MCF 10A (cell line): ENCODE measurements around the gene LAYN. TPM values are rescaled to one million over a fixed set of nuclear protein-coding genes. Genes with fewer than 3 reads are reported as not detected.

Experiments used
- BruUV-seq: library from RNA; stranded (reverse); fragments of 400-500 nt; replicated peaks from 2 replicates; lab custom pipeline; 2021; lab: Mats Ljungman, UMichigan
- CTCF ChIA-PET: fragments of 300-600 bp; sonication (Branson Sonifier 250); formaldehyde crosslinking; extraction: SDS; loops from one replicate; lab custom pipeline; 2021; ENCODE audit warnings: antibody characterized with exemption, inconsistent platforms; lab: Yijun Ruan, JAX
- POLR2A ChIA-PET: fragments of 300-600, 350-650 bp; sonication (Branson Sonifier 250); formaldehyde crosslinking; extraction: SDS; loops from one replicate; lab custom pipeline; 2020; ENCODE audit warnings: antibody characterized with exemption, inconsistent platforms; lab: Yijun Ruan, JAX
- DNase-seq: peaks from one replicate; pipeline ENCODE4 v3.0.0-alpha.2; 2018; ENCODE audit not compliant: unreplicated experiment
- H3K27ac Mint-ChIP-seq: one replicate; pipeline ENCODE4 v1.8.0; 2022; ENCODE audit warnings: mild to moderate bottlenecking, low read depth, mixed read lengths; ENCODE audit not compliant: unreplicated experiment
- H3K27me3 Mint-ChIP-seq: one replicate; pipeline ENCODE4 v1.8.0; 2022; ENCODE audit warnings: mixed read lengths; ENCODE audit not compliant: insufficient read depth, unreplicated experiment
- H3K36me3 Mint-ChIP-seq: one replicate; pipeline ENCODE4 v1.8.0; 2022; ENCODE audit warnings: mild to moderate bottlenecking, moderate library complexity, mixed read lengths; ENCODE audit not compliant: insufficient read depth, unreplicated experiment
- H3K4me1 Mint-ChIP-seq: one replicate; pipeline ENCODE4 v1.8.0; 2022; ENCODE audit warnings: mixed read lengths; ENCODE audit not compliant: insufficient read depth, unreplicated experiment
- H3K4me3 Mint-ChIP-seq: one replicate; pipeline ENCODE4 v1.8.0; 2022; ENCODE audit warnings: mild to moderate bottlenecking, moderate library complexity, mixed read lengths; ENCODE audit not compliant: unreplicated experiment
- H3K9me3 Mint-ChIP-seq: one replicate; pipeline ENCODE4 v1.8.0; 2022; ENCODE audit warnings: mixed read lengths; ENCODE audit not compliant: unreplicated experiment
- CTCF ChIP-seq: fragments of 200-600 bp; IDR thresholded peaks from one replicate; pipeline ENCODE4 v1.8.0; 2022; ENCODE audit warnings: antibody characterized with exemption, mild to moderate bottlenecking; ENCODE audit not compliant: unreplicated experiment
- intact Hi-C: fragments of 100-400 bp; cut with micrococcal nuclease; formaldehyde crosslinking; loops from 2 replicates; pipeline ENCODE4 v1.14.1; 2022
- total RNA-seq: library from RNA; stranded (reverse); gene quantifications from 2 replicates; pipeline ENCODE4 v1.2.3, GENCODE V29; 2022

Gene LAYN
- total RNA-seq, 1 experiment from 2014 or later = not detected

- Mint-ChIP-seq H3K36me3 (no peaks in the 10 kb centered on the region), H3K9me3 (no peaks in the 10 kb centered on the region), H3K4me3 (no peak overlapping the region), H3K27ac (no peak overlapping the region), H3K27me3 (no peaks in the 10 kb centered on the region), H3K4me1 (peaks cover 30% of the 10 kb centered on the region)
- CTCF ChIA-PET = interaction anchor here (0.5 to 1.1 kb wide), 3 partner anchors 75 to 84 kb away, joined by 3 to 5 read pairs (median 3); no protein-coding TSS in a partner anchor
- no TSS peak for BruUV-seq
- no peak for DNase-seq
- intact Hi-C loops = no loop called here
- POLR2A ChIA-PET = interaction anchor here (1.2 kb wide), 1 partner anchor 17 kb away, joined by 3 read pairs; no protein-coding TSS in a partner anchor
- no peak for TF ChIP-seq CTCF
Observed at GRCh38 chr11:111530091-111530490, 10.4 kb upstream of the LAYN start.

DNA sequence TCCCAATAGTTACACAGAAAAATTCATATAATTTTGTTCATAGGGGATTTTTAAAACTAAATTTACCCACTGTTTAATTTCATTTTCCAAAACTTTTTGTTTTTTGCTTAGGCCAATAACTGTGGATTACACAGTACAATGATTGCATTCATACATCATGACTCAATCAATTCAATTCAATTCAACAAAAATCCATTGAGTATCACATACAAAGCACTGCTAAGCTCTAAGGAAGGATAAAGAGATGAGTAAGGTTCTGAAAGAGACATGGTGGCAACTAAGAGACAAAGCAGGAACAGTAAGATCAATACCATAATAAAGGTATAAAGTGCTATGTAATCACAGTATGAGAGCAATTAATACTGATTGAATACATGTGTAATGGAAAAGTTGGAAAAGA, 9.4 kb upstream of the LAYN start:
- BruUV-seq = no TSS peak
- Mint-ChIP-seq H3K4me3 (no peak overlapping the region), H3K36me3 (no peaks in the 10 kb centered on the region)

DNA sequence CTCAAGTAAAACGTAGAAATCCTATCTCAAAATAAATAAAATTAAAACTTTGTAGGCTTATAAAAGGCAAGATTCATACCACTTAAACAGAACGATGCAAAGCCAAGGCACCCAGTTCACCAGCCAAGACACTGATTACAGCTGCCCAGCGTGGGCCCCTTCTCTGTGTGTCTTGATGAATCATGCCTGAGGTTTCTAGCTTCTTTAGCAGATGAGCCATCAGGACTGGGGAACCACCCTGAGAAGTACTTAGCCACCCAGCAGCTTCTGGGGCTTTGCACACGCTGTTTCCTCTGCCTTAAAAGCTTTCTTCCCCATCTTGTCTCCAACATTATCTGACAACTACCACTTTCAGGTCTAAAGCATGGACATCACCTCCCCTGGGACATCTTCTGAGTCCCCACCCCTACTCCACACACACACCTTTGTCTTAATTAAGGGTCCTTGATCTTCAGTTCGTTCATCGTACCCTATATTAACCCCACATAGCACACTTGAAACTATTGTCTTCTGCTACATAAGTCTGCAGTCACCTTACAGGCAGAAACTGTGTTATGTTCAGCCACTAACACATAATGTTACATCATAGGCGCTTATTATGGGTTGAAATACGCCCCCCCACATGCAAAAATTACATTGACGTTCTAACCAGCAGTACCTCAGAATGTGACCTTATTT, 8.7 kb upstream of the LAYN start:
- no peak for TF ChIP-seq CTCF
- H3K27ac Mint-ChIP-seq = no peak overlapping the region
- ChIA-PET CTCF (interaction anchor here (0.6 to 1.7 kb wide), 4 partner anchors 33 to 721 kb away, joined by 3 to 7 read pairs (median 3); no protein-coding TSS in a partner anchor), POLR2A (interaction anchor here (0.6 to 2.8 kb wide), 9 partner anchors 11 to 260 kb away, joined by 3 to 14 read pairs (median 4); no protein-coding TSS in a partner anchor)
- no TSS peak for BruUV-seq
- H3K4me3 Mint-ChIP-seq = no peak overlapping the region
- H3K4me1 Mint-ChIP-seq = peaks cover 14% of the 10 kb centered on the region
- intact Hi-C loops = no loop called here
- H3K9me3 Mint-ChIP-seq = no peaks in the 10 kb centered on the region
- no peaks in the 10 kb centered on the region for H3K27me3 Mint-ChIP-seq
- DNase-seq = peak; percentile 86
- H3K36me3 Mint-ChIP-seq = no peaks in the 10 kb centered on the region

More for the DNA sequence above, 9.4 kb upstream of the LAYN start:
- no peak for DNase-seq
- Mint-ChIP-seq H3K27ac (no peak overlapping the region), H3K9me3 (no peaks in the 10 kb centered on the region), H3K4me1 (peaks cover 20% of the 10 kb centered on the region), H3K27me3 (no peaks in the 10 kb centered on the region)
- intact Hi-C loops = no loop called here
- TF ChIP-seq CTCF = no peak
- POLR2A ChIA-PET = interaction anchor here (0.6 to 2.8 kb wide), 8 partner anchors 11 to 260 kb away, joined by 3 to 14 read pairs (median 4); no protein-coding TSS in a partner anchor
- CTCF ChIA-PET = interaction anchor here (0.5 to 1.2 kb wide), 3 partner anchors 21 to 76 kb away, joined by 3 to 5 read pairs (median 3); no protein-coding TSS in a partner anchor

DNA sequence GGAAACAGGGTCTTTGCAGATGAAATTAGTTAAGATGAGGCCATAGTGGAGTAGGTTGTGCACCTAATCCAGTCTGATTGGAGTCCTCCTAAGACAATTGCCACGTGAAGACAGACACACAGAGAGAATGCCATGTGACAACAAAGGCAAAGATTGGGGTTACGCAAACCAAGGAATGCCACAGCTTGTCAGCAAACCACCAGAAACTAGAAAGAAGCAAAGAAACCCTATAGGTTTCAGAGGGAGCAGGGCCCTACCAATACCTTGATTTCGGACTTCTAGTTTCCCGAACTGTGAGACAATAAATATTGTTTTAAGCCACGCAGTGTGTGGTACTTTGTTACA, 8.2 kb upstream of the LAYN start:
- H3K4me3 Mint-ChIP-seq = no peak overlapping the region

More for the DNA sequence above, 8.2 kb upstream of the LAYN start:
- Mint-ChIP-seq H3K36me3 (no peaks in the 10 kb centered on the region), H3K9me3 (no peaks in the 10 kb centered on the region), H3K27ac (no peak overlapping the region), H3K4me1 (peaks cover 14% of the 10 kb centered on the region), H3K27me3 (no peaks in the 10 kb centered on the region)
- intact Hi-C loops = no loop called here
- BruUV-seq = no TSS peak
- ChIA-PET CTCF (interaction anchor here (0.6 to 1.7 kb wide), 2 partner anchors 32 to 722 kb away, joined by 3 to 7 read pairs; no protein-coding TSS in a partner anchor), POLR2A (interaction anchor here (0.7 to 2.8 kb wide), 5 partner anchors 22 to 78 kb away, joined by 3 to 14 read pairs (median 4); no protein-coding TSS in a partner anchor)
- TF ChIP-seq CTCF = no peak
- peak; percentile 27 for DNase-seq
